AG09319 (cell line): ENCODE results near the gene SPDEF.

Experiments
- DNase-seq: peaks from one replicate; pipeline ENCODE4 v3.0.0-alpha.2; 2010; ENCODE audit warnings: low read depth; ENCODE audit errors: extremely low read depth
- CTCF ChIP-seq: IDR thresholded peaks from 2 replicates; pipeline ENCODE4 v1.5.1; 2011; ENCODE audit warnings: low read depth, mild to moderate bottlenecking, inconsistent platforms, low read length, moderate library complexity

Gene SPDEF

GRCh38 chr6:34531580-34532201, 24.4 kb downstream of the SPDEF start:
- peak; percentile 48 for DNase-seq

GRCh38 chr6:34530753-34531365, 25.3 kb downstream of the SPDEF start:
- DNase-seq: no peak
- TF ChIP-seq CTCF: no peak

More at GRCh38 chr6:34531580-34532201, 24.4 kb downstream of the SPDEF start:
- TF ChIP-seq CTCF: no peak

GRCh38 chr6:34529665-34530327, 26.3 kb downstream of the SPDEF start:
- TF ChIP-seq CTCF: no peak
- no peak for DNase-seq

- DNase-seq: no peak
- no peak for TF ChIP-seq CTCF
These were observed 27.0 kb downstream of the SPDEF start for GRCh38 chr6:34528996-34529664.

- no peak for DNase-seq
- TF ChIP-seq CTCF: no peak
These were observed 28.1 kb downstream of the SPDEF start for GRCh38 chr6:34527751-34528670.

- peak; percentile 59 for TF ChIP-seq CTCF
- DNase-seq: peak; percentile 57
These were observed 29.0 kb downstream of the SPDEF start for GRCh38 chr6:34526992-34527728.
